GM21825 (cell line): ENCODE results near the gene HMCN2.

ENCODE experiments used
- ATAC-seq: cut with Tn5 transposase; IDR thresholded peaks from one replicate; pipeline ENCODE4 v1.9.1; 2021; ENCODE audit warnings: mild to moderate bottlenecking, moderate library complexity; ENCODE audit not compliant: unreplicated experiment

HMCN2 gene

DNA sequence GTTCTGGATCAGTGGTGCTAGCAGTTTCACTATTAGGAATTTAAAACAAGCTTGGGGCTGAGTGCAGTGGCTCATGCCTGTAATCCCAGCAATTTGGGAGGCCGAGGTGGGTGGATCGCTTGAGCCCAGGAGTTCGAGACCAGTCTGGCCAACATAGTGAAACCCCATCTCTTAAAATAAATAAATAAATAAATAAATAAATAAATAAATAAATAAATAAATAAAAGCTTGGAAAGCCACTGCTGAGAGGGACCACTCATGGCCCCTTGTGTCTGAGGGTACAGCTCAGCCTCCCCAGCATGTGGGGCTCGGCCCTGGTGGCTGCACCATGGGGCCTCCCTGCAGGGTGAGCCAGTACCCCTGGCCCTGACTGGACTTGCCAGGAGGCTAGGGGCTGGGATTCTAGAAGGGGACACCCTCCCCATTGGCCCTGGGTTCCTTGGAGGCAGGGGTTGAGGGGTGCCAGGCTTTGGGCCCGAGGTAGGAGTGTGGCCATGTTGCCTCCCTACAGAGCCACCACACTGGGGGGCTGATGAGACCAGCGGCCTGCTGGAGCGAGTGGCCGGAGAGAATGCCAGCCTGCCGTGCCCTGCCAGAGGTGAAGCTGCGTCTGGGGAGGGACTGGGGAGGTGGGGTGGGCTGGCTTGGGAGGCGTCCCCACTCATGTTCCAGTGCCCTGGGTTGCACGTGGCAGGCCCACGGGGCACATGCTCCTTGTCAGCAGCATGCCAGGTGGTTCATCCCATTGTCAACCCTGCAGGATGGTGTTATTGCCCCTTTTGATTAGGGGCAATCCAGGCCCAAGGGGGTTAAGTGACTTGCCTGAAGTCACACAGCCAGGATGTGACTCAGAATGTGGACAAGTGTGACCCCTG, 76.5 kb downstream of the HMCN2 start:
- ATAC-seq = no peak

DNA sequence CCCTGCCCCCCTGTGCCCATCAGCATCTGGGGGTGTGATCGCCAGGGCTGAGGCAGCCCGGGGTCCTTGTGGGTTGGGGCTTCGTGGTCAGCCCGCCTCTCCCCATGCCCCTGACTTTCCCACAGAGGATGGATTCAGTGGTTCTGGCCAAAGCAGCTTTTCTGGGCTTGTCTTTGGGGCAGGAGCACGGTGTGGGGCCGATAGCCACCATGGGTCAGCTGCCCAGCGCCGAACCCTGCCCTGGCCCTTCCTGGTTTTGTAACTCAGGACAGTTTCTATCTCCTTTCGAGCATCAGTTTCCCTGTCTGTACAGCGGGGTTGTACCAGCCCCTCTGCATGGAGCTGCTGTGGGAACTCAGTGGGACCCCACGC, 77.1 kb downstream of the HMCN2 start:
- no peak for ATAC-seq

DNA sequence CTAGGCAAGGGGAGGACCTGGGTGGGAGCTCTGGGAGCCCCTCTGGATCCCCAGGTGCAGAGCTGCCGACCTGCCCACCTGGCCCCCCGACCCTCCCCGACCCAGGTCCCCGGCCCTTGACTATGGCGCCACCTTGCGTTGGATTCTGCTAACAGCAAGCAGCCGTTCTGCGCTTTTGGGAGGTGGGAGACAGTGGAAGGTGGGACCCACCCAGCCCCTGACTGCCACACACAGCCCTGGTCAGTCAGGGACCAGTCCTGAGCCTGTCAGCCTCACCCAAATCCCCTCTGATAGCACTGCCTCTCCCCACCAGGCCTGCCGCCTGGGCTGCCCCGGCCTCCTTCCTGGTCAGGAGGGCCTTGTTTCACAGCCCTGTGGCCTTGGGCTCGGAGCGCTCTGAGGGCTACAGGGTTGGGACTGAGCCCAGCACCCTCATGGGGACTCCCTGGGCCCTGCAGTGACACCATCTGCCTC, 77.9 kb downstream of the HMCN2 start:
- ATAC-seq = no peak

DNA sequence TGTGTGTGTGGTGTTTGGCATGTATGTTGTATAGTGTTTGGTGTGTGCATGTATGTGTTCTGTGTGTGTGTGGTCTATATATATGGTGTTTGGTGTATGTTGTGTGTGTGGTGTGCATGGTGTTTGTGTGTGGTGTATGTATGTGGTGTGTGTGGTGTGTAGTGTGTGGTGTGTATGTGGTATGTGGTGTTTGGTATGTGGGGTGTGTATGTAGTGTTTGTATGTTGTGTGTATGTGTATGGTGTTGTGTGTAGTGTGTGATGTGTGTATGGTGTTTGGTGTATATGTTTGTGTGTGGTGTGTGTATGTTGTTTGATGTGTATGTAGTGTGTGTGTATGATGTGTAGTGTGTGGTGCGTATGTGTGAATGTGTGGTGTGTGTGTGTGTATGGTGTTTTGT, 78.8 kb downstream of the HMCN2 start:
- ATAC-seq = no peak

- ATAC-seq = no peak
Observed at GRCh38 chr9:130345009-130345896, 79.7 kb downstream of the HMCN2 start.

- ATAC-seq = no peak
Observed at GRCh38 chr9:130345897-130346385, 80.4 kb downstream of the HMCN2 start.

- no peak for ATAC-seq
Observed at GRCh38 chr9:130346431-130346830, 80.9 kb downstream of the HMCN2 start.

GRCh38 chr9:130347036-130347435, 81.5 kb downstream of the HMCN2 start:
- no peak for ATAC-seq

DNA sequence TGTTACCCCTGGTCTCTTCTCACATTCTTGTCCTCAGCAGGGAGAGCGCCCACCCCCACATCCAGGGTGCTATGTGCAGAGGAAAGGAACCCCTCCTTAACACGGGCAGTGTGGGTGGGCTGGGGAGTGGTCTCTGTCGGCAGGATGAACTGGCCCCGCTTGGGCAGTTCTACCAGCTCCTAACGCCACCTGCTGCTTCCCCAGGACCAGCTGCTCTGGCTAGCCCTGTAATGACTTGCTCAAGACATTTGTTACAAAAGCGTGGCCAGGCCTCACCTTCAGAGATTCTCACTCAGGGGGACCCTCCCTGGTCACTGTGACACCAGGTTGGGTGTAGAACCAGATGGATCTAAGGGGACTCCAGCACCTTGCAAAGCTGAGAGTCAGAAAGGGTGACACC, 82.4 kb downstream of the HMCN2 start:
- no peak for ATAC-seq

DNA sequence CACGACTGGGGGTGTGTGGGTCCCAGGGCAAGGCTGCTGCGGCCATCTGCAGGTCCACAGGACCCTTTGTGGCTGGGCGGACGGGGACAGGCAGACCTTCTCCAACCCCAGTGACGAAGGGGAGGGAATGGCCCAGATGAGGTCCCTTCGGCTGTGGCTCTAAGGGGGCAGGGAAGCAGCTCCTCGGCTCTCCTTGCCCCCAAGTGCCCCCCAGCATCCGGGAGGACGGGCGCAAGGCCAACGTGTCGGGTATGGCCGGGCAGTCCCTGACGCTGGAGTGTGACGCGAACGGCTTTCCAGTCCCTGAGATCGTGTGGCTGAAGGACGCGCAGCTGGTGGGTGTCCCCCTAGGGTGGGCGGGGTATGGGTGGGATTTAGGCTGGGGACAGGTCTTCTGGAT, 82.8 kb downstream of the HMCN2 start:
- ATAC-seq = no peak

DNA sequence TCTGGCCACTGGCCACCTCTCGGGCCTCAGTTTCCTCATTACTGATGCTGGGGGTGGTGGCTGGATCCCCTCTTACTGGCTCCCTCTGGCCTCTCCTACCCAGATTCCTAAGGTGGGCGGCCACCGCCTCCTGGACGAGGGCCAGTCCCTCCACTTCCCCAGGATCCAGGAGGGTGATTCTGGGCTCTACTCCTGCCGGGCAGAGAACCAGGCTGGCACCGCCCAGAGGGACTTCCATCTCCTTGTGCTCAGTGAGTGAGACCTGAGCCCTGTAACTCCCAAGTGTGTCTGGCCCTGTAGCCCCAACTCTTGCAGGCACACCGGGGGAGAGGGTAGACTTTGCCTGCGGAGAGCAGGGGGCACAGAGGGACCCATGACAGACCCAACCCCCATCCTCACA, 83.3 kb downstream of the HMCN2 start:
- no peak for ATAC-seq

DNA sequence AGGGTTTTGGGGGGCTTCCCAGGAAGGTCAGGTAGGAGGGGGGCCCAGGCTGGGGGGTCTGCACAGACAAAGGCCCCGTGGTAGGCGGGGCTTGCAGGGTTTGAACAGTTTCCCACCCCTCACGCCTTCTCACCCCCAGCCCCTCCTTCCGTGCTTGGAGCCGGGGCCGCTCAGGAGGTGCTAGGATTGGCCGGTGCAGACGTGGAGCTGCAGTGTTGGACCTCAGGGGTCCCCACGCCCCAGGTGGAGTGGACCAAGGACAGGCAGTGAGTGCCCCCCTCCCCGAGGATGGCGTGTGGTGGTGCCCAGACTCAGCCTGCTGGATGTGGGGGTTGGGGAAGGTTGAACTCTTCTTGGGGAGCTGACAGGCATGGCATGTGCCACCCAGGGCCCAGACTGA, 83.8 kb downstream of the HMCN2 start:
- ATAC-seq = no peak

- ATAC-seq = no peak
Observed at GRCh38 chr9:130351343-130351742, 85.8 kb downstream of the HMCN2 start.

DNA sequence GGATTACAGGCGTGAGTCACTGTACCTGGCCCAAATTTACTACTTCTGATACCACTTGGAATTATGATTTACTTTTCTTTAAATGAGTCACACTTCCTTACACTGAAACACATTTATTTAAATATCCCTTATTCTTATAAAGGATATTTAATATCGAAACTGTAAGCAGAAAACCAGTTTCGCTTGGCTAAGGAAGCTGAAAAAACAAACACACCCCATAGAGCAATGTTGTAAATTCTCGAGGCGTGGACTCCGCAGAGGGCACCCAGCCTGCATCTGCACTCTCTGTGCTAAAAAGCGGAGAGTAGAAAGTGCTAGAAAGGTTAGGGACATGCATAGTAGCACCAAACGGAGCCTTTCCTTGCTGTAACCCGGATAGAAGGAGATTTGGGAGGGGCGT, 86.5 kb downstream of the HMCN2 start:
- no peak for ATAC-seq

- ATAC-seq = no peak
Observed at GRCh38 chr9:130352586-130353285, 87.2 kb downstream of the HMCN2 start.

DNA sequence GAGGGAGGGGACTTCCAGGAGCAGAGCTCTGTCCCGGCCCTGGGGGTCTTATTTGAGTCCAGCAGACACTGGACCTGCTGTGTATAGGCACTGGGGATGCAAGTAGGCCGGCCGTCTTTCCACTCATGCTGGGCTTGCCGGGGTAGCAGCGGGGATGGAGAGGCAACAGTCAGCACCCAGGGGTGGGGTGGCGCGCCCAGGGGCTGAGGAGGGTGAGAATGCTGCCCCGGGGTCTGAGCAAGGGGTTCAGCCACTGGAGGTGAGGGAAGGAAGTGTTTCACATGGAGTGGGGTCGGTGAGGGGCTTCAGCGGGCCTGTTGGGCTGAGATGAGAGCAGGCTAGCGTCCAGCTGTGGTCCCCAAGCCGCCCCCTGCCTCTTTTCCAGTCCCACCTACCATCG, 88.8 kb downstream of the HMCN2 start:
- ATAC-seq = no peak

- ATAC-seq = no peak
Observed at GRCh38 chr9:130354806-130355205, 89.2 kb downstream of the HMCN2 start.

- ATAC-seq = no peak
Observed at GRCh38 chr9:130356033-130356432, 90.5 kb downstream of the HMCN2 start.

- no peak for ATAC-seq
Observed at GRCh38 chr9:130356877-130357584, 91.5 kb downstream of the HMCN2 start.

GRCh38 chr9:130358928-130359327, 93.4 kb downstream of the HMCN2 start:
- ATAC-seq = no peak
